ENCODE results near the gene EDEM1. TPM values are rescaled to one million over a fixed set of nuclear protein-coding genes. Genes with fewer than 3 reads are reported as not detected.
"Not testable (repeated sequence)": the region's sequence is repeated elsewhere in the genome, so short reads cannot be mapped to it uniquely, and the experiment has no call there.

The EDEM1 gene
- total RNA-seq, 1 experiment from 2014 or later = 17.7 TPM

GRCh38 chr3:5232570-5232969 is 45.1 kb downstream of the EDEM1 start:
- no peak for DNase-seq (ENCODE audit: low read depth)

- DNase-seq (ENCODE audit: low read depth) = no peak
These were observed 45.5 kb downstream of the EDEM1 start for GRCh38 chr3:5233026-5233425.

GRCh38 chr3:5235655-5236054 is 48.1 kb downstream of the EDEM1 start:
- DNase-seq (ENCODE audit: low read depth) = no peak

GRCh38 chr3:5238545-5238944 is 51.0 kb downstream of the EDEM1 start:
- no peak for DNase-seq (ENCODE audit: low read depth)

GRCh38 chr3:5239602-5240001 is 52.1 kb downstream of the EDEM1 start:
- DNase-seq (ENCODE audit: low read depth) = peak; percentile 14

GRCh38 chr3:5240740-5241139 is 53.2 kb downstream of the EDEM1 start:
- DNase-seq (ENCODE audit: low read depth) = no peak

- DNase-seq (ENCODE audit: low read depth) = not testable (repeated sequence)
These were observed 55.3 kb downstream of the EDEM1 start for GRCh38 chr3:5242785-5243184.

- DNase-seq (ENCODE audit: low read depth) = no peak
These were observed 58.4 kb downstream of the EDEM1 start for GRCh38 chr3:5245927-5246326.

GRCh38 chr3:5248822-5249221 is 61.3 kb downstream of the EDEM1 start:
- no peak for DNase-seq (ENCODE audit: low read depth)

- peak; percentile 18 for DNase-seq (ENCODE audit: low read depth)
These were observed 63.1 kb downstream of the EDEM1 start for GRCh38 chr3:5250467-5251195.

- no peak for DNase-seq (ENCODE audit: low read depth)
These were observed 63.7 kb downstream of the EDEM1 start for GRCh38 chr3:5251196-5251583.

- DNase-seq (ENCODE audit: low read depth) = no peak
These were observed 64.6 kb downstream of the EDEM1 start for GRCh38 chr3:5252131-5252530.

- no peak for DNase-seq (ENCODE audit: low read depth)
These were observed 67.0 kb downstream of the EDEM1 start for GRCh38 chr3:5254281-5255048.

- DNase-seq (ENCODE audit: low read depth) = no peak
These were observed 68.2 kb downstream of the EDEM1 start for GRCh38 chr3:5255404-5256344.

- no peak for DNase-seq (ENCODE audit: low read depth)
These were observed 71.0 kb downstream of the EDEM1 start for GRCh38 chr3:5258526-5258925.

- DNase-seq (ENCODE audit: low read depth) = no peak
These were observed 73.5 kb downstream of the EDEM1 start for GRCh38 chr3:5260992-5261501.

GRCh38 chr3:5262507-5262906 is 75.0 kb downstream of the EDEM1 start:
- no peak for DNase-seq (ENCODE audit: low read depth)

- no peak for DNase-seq (ENCODE audit: low read depth)
These were observed 76.6 kb downstream of the EDEM1 start for GRCh38 chr3:5264093-5264600.

- no peak for DNase-seq (ENCODE audit: low read depth)
These were observed 77.6 kb downstream of the EDEM1 start for GRCh38 chr3:5264896-5265770.

GRCh38 chr3:5267252-5267651 is 79.7 kb downstream of the EDEM1 start:
- no peak for DNase-seq (ENCODE audit: low read depth)

GRCh38 chr3:5267889-5268288 is 80.4 kb downstream of the EDEM1 start:
- DNase-seq (ENCODE audit: low read depth) = no peak

Data from M059J (cell line).